ENCODE results near the gene KDM4C. TPM values are rescaled to one million over a fixed set of nuclear protein-coding genes. Genes with fewer than 3 reads are reported as not detected.

Gene KDM4C
- total and polyA plus RNA-seq, 2 of the 8 experiments (the other 6 are each of a cell fraction or from before 2014, with no cell fraction given): 13.0 to 26.1 TPM

GRCh38 chr9:6887051-6887450, 129.3 kb downstream of the KDM4C start (continued):
- TF ChIP-seq, protein P1, sequence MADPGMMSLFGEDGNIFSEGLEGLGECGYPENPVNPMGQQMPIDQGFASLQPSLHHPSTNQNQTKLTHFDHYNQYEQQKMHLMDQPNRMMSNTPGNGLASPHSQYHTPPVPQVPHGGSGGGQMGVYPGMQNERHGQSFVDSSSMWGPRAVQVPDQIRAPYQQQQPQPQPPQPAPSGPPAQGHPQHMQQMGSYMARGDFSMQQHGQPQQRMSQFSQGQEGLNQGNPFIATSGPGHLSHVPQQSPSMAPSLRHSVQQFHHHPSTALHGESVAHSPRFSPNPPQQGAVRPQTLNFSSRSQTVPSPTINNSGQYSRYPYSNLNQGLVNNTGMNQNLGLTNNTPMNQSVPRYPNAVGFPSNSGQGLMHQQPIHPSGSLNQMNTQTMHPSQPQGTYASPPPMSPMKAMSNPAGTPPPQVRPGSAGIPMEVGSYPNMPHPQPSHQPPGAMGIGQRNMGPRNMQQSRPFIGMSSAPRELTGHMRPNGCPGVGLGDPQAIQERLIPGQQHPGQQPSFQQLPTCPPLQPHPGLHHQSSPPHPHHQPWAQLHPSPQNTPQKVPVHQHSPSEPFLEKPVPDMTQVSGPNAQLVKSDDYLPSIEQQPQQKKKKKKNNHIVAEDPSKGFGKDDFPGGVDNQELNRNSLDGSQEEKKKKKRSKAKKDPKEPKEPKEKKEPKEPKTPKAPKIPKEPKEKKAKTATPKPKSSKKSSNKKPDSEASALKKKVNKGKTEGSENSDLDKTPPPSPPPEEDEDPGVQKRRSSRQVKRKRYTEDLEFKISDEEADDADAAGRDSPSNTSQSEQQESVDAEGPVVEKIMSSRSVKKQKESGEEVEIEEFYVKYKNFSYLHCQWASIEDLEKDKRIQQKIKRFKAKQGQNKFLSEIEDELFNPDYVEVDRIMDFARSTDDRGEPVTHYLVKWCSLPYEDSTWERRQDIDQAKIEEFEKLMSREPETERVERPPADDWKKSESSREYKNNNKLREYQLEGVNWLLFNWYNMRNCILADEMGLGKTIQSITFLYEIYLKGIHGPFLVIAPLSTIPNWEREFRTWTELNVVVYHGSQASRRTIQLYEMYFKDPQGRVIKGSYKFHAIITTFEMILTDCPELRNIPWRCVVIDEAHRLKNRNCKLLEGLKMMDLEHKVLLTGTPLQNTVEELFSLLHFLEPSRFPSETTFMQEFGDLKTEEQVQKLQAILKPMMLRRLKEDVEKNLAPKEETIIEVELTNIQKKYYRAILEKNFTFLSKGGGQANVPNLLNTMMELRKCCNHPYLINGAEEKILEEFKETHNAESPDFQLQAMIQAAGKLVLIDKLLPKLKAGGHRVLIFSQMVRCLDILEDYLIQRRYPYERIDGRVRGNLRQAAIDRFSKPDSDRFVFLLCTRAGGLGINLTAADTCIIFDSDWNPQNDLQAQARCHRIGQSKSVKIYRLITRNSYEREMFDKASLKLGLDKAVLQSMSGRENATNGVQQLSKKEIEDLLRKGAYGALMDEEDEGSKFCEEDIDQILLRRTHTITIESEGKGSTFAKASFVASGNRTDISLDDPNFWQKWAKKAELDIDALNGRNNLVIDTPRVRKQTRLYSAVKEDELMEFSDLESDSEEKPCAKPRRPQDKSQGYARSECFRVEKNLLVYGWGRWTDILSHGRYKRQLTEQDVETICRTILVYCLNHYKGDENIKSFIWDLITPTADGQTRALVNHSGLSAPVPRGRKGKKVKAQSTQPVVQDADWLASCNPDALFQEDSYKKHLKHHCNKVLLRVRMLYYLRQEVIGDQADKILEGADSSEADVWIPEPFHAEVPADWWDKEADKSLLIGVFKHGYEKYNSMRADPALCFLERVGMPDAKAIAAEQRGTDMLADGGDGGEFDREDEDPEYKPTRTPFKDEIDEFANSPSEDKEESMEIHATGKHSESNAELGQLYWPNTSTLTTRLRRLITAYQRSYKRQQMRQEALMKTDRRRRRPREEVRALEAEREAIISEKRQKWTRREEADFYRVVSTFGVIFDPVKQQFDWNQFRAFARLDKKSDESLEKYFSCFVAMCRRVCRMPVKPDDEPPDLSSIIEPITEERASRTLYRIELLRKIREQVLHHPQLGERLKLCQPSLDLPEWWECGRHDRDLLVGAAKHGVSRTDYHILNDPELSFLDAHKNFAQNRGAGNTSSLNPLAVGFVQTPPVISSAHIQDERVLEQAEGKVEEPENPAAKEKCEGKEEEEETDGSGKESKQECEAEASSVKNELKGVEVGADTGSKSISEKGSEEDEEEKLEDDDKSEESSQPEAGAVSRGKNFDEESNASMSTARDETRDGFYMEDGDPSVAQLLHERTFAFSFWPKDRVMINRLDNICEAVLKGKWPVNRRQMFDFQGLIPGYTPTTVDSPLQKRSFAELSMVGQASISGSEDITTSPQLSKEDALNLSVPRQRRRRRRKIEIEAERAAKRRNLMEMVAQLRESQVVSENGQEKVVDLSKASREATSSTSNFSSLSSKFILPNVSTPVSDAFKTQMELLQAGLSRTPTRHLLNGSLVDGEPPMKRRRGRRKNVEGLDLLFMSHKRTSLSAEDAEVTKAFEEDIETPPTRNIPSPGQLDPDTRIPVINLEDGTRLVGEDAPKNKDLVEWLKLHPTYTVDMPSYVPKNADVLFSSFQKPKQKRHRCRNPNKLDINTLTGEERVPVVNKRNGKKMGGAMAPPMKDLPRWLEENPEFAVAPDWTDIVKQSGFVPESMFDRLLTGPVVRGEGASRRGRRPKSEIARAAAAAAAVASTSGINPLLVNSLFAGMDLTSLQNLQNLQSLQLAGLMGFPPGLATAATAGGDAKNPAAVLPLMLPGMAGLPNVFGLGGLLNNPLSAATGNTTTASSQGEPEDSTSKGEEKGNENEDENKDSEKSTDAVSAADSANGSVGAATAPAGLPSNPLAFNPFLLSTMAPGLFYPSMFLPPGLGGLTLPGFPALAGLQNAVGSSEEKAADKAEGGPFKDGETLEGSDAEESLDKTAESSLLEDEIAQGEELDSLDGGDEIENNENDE (IDR thresholded peaks at IDR 0.05; ENCODE audit: insufficient replicate concordance, low read length): no peak
- TF ChIP-seq RAD21 (IDR thresholded peaks at IDR 0.05 in 1 of 2, conservative IDR thresholded peaks at IDR 0.05 in 1 of 2; ENCODE audit: low read depth in 2 of 2, low read length in 2 of 2) (no peak), SIRT6 (IDR thresholded peaks at IDR 0.05; ENCODE audit: low read length) (no peak), CHD1 (IDR thresholded peaks at IDR 0.05; ENCODE audit: low read depth, low read length) (no peak), SP1 (IDR thresholded peaks at IDR 0.05; ENCODE audit: low read depth, low read length) (no peak), GTF2F1 (IDR thresholded peaks at IDR 0.05; ENCODE audit: borderline replicate concordance, low read depth, low read length) (no peak), SP4 (IDR thresholded peaks at IDR 0.05; ENCODE audit: low read length) (no peak), SUZ12 (IDR thresholded peaks at IDR 0.05; ENCODE audit: low read length) (no peak), EZH2 (IDR thresholded peaks at IDR 0.05; ENCODE audit: low read depth, low read length, severe bottlenecking) (no peak)

All from H1 (cell line).